Measurements from ENCODE around the gene DSCAML1.

Gene DSCAML1

DNA sequence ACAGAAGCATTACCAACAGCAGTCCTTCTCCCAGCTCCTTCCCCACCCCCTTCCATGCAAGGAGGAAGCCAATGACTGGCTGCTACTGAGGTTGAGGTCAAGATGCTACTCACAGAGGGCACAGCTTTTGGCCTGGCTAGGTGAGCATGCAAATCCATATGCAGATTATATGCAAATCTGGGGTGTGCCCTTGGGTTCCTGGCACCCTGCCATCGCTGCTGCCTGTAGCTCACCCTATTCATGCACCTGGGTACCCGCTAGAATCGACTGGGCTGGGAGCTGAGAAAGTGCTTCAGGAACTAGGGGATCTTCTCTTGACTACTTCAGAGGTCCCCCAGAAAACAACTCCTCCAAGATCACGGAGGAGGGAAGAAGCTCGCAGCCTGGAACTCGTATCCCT, 4.0 kb downstream of the DSCAML1 start:
- Histone ChIP-seq H3K27me3 (replicated peaks) (peaks cover 42% of the 10 kb centered on the region), H3K4me3 (ENCODE audit: low read depth, low read length) (no peak overlapping the region), H3K36me3 (replicated peaks) (no peaks in the 10 kb centered on the region), H3K27ac (no peak overlapping the region)
- TF ChIP-seq, protein P1, sequence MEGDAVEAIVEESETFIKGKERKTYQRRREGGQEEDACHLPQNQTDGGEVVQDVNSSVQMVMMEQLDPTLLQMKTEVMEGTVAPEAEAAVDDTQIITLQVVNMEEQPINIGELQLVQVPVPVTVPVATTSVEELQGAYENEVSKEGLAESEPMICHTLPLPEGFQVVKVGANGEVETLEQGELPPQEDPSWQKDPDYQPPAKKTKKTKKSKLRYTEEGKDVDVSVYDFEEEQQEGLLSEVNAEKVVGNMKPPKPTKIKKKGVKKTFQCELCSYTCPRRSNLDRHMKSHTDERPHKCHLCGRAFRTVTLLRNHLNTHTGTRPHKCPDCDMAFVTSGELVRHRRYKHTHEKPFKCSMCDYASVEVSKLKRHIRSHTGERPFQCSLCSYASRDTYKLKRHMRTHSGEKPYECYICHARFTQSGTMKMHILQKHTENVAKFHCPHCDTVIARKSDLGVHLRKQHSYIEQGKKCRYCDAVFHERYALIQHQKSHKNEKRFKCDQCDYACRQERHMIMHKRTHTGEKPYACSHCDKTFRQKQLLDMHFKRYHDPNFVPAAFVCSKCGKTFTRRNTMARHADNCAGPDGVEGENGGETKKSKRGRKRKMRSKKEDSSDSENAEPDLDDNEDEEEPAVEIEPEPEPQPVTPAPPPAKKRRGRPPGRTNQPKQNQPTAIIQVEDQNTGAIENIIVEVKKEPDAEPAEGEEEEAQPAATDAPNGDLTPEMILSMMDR (IDR thresholded peaks at IDR 0.05; ENCODE audit: low read depth, low read length, missing control alignments): no peak
- in situ Hi-C loops (cut with HindIII; ENCODE audit: low pct_ligation_motif_present, low sequenced_read_pairs): no loop called here
- no peak for DNase-seq

DNA sequence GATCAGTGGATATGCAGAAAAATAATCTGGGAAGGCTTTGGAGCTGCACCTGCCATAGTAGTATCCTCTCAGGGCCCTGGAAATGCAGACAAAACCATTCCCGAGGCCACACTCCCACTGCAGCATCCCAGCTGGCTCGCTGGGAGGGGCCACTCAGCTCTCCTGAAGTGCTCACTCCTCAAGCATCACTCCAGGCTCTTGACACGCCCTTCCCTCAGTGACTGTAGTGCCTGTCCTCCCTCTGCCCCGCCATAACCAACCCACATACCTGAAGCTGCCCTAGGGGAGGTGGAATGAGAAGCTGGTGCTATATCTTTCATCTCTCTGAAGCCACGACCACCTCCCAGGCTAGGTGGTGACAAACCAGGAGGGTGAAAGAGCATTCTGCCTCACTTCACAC, 4.8 kb downstream of the DSCAML1 start:
- in situ Hi-C loops (cut with HindIII; ENCODE audit: low pct_ligation_motif_present, low sequenced_read_pairs): no loop called here
- H3K36me3 ChIP-seq (replicated peaks): no peaks in the 10 kb centered on the region
- no peak overlapping the region for H3K4me3 ChIP-seq (ENCODE audit: low read depth, low read length)
- H3K27ac ChIP-seq: no peak overlapping the region
- no peak for DNase-seq
- TF ChIP-seq, protein P1 (IDR thresholded peaks at IDR 0.05; ENCODE audit: low read depth, low read length, missing control alignments): no peak
- H3K27me3 ChIP-seq (replicated peaks): peaks cover 36% of the 10 kb centered on the region

DNA sequence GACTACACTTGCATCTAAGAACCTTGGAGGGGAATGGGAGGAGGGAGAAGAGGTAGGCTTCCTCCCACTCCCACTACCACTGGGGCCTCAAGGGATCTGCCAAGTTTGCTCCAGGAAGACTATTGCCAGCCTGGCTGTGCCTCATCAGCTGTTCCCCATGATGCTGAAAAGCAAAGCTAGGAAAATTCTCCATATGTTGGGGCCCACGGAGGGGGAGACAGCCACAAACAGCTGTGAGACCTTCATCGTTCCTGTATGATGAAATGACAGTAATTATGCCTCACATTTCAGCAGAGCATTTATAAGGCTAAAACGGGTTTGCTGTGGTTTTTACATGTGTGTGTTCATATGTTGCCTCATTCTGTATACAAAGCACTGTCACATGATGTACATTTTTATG, 6.7 kb downstream of the DSCAML1 start:
- no peaks in the 10 kb centered on the region for H3K36me3 ChIP-seq (replicated peaks)
- peaks cover 28% of the 10 kb centered on the region for H3K27me3 ChIP-seq (replicated peaks)
- H3K4me3 ChIP-seq (ENCODE audit: low read depth, low read length): no peak overlapping the region
- no peak for DNase-seq
- in situ Hi-C loops (cut with HindIII; ENCODE audit: low pct_ligation_motif_present, low sequenced_read_pairs): no loop called here
- H3K27ac ChIP-seq: no peak overlapping the region
- TF ChIP-seq, protein P1 (IDR thresholded peaks at IDR 0.05; ENCODE audit: low read depth, low read length, missing control alignments): no peak

DNA sequence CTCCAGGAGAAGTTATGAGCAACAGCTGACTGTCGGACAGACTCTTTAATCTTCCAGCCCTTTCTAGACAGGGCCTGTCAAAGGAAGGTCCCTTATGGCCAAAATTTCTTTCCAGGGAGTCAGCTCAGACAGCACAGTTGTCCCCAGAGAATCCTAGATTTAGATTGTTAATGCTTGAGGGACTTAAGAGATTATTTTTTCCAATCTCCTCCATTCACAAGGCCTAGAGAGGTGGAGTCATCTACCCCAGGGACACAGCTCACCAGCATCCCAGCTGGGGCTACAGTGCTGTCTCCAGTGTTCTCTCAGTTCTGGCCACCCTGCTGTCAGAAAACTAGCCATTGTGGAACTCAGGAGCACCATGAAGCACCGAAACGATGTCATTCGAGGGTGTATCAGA, 7.8 kb downstream of the DSCAML1 start:
- H3K4me3 ChIP-seq (ENCODE audit: low read depth, low read length): no peak overlapping the region
- no peak overlapping the region for H3K27ac ChIP-seq
- peaks cover 19% of the 10 kb centered on the region for H3K27me3 ChIP-seq (replicated peaks)
- TF ChIP-seq, protein P1 (IDR thresholded peaks at IDR 0.05; ENCODE audit: low read depth, low read length, missing control alignments): no peak
- DNase-seq: no peak
- in situ Hi-C loops (cut with HindIII; ENCODE audit: low pct_ligation_motif_present, low sequenced_read_pairs): no loop called here
- no peaks in the 10 kb centered on the region for H3K36me3 ChIP-seq (replicated peaks)

DNA sequence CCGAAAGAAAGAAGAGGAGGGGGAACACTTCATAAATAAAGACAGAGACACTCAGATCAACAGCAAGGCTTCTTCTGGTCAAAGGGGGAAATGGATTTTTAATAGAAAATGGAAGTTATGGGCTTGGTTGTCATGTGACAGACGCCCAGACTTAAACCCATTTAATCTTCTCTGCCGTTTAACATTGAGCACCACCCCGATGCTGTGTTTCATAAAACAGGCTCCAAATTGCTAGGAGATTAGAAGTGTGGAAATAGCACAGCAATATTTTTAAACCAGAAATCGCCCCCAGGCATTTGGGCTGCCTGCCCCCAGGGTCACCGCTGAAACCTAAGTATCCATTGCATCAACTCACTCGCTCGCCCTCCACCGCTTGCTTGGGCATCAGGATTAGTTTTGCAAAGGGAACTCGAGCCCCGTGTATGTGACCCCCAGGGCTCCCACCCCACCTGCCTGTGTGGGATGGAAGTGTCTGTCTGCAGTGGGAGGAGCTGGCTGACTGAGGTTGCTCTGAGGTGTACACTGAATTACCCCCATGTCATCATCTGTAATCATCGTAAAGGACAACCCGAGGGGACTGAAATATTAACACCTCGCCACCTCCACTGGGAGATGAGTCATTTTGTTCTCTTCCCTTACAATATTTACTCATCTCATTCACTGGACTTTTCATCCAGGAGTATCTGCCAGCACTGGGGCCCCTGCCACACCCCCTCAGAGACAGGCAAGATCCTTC, 10.7 kb downstream of the DSCAML1 start:
- TF ChIP-seq, protein P1 (IDR thresholded peaks at IDR 0.05; ENCODE audit: low read depth, low read length, missing control alignments): no peak
- no peaks in the 10 kb centered on the region for H3K36me3 ChIP-seq (replicated peaks)
- no peak overlapping the region for H3K4me3 ChIP-seq (ENCODE audit: low read depth, low read length)
- H3K27ac ChIP-seq: no peak overlapping the region
- H3K27me3 ChIP-seq (replicated peaks): peaks cover 13% of the 10 kb centered on the region
- in situ Hi-C loops (cut with HindIII; ENCODE audit: low pct_ligation_motif_present, low sequenced_read_pairs): no loop called here
- DNase-seq: no peak

DNA sequence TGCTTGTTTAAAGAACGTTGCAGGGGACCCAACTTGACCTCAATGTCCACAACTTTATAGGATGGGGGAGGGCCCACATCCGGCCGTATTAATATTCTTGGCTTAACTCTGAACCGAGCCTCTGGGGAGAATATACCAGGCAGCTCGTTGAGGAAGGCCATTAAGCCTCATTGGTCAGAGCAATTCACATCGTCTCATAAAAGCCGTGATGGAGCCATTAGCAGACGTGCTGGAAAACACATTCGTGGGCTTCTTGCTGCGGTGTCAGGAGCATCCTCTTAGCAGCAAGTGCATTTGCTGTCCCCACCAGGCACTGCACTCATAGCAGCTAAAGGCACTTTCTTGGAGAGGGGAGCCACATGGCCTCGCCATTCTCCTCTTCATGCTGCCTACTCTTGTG, 14.9 kb downstream of the DSCAML1 start:
- in situ Hi-C loops (cut with HindIII; ENCODE audit: low pct_ligation_motif_present, low sequenced_read_pairs): no loop called here
- TF ChIP-seq, protein P1 (IDR thresholded peaks at IDR 0.05; ENCODE audit: low read depth, low read length, missing control alignments): no peak
- no peak overlapping the region for H3K27ac ChIP-seq
- peaks cover 13% of the 10 kb centered on the region for H3K27me3 ChIP-seq (replicated peaks)
- H3K36me3 ChIP-seq (replicated peaks): no peaks in the 10 kb centered on the region
- H3K4me3 ChIP-seq (ENCODE audit: low read depth, low read length): no peak overlapping the region
- no peak for DNase-seq

All from brain microvascular endothelial cell (primary cell).